ENCODE data around the gene STBD1. TPM values are rescaled to one million over a fixed set of nuclear protein-coding genes. Genes with fewer than 3 reads are reported as not detected.
"Not testable (repeated sequence)": the region's sequence is repeated elsewhere in the genome, so short reads cannot be mapped to it uniquely, and the experiment has no call there.

STBD1 gene
- total RNA-seq, 1 donor from 2014 or later, result 1.9 TPM

DNA sequence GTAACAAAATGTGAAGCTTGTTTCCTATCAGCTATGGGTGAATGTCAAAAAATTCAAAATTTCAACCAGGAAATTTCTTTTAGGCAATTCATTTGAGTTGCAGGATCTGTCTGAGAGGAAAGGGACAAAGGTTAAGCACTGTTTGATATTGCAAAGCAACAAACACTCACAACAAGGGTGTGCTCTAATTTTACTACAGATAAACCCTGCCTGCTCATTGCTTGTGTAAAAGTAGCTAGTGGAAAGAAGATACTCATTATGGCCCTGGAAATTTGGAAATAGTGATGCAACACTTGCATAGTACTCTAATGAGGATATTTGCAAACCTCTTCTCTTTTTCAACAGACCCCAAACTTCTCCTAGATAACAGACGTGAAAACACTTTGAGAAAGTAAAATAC, 27.9 kb upstream of the STBD1 start:
- TF ChIP-seq, protein P1, sequence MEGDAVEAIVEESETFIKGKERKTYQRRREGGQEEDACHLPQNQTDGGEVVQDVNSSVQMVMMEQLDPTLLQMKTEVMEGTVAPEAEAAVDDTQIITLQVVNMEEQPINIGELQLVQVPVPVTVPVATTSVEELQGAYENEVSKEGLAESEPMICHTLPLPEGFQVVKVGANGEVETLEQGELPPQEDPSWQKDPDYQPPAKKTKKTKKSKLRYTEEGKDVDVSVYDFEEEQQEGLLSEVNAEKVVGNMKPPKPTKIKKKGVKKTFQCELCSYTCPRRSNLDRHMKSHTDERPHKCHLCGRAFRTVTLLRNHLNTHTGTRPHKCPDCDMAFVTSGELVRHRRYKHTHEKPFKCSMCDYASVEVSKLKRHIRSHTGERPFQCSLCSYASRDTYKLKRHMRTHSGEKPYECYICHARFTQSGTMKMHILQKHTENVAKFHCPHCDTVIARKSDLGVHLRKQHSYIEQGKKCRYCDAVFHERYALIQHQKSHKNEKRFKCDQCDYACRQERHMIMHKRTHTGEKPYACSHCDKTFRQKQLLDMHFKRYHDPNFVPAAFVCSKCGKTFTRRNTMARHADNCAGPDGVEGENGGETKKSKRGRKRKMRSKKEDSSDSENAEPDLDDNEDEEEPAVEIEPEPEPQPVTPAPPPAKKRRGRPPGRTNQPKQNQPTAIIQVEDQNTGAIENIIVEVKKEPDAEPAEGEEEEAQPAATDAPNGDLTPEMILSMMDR (IDR thresholded peaks at IDR 0.05; ENCODE audit: unreplicated experiment), result no peak
- Mint-ChIP-seq H3K9me3 (ENCODE audit: low read depth) (no peaks in the 10 kb centered on the region), H3K36me3 (ENCODE audit: insufficient read depth) (no peaks in the 10 kb centered on the region)

DNA sequence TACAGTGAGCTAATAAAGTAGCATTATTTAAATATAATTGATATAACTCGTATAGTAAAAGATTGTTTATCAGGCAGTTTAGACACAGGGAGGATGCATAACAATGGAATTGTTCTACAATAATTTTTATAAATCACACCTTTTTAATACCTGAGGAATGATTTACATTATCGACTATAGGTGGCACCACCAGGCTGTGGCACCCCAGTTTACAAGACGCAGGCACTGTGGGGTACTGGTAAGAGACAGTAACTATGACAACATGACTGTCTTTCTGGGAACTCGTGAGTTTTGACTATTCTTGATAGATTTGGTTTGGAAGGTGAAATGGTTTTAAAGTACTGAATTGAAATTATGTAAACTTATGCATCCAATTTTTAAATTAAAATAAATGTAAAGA, 27.1 kb upstream of the STBD1 start:
- DNase-seq (ENCODE audit: low spot score, unreplicated experiment), result no peak
- Mint-ChIP-seq H3K27me3 (no peaks in the 10 kb centered on the region), H3K4me3 (ENCODE audit: low read depth) (no peak overlapping the region), H3K4me1 (ENCODE audit: low read depth) (peaks cover 23% of the 10 kb centered on the region), H3K27ac (no peak overlapping the region), H3K9me3 (ENCODE audit: low read depth) (no peaks in the 10 kb centered on the region), H3K36me3 (ENCODE audit: insufficient read depth) (no peaks in the 10 kb centered on the region)
- TF ChIP-seq, protein P1 (IDR thresholded peaks at IDR 0.05; ENCODE audit: unreplicated experiment), result no peak

More for the DNA sequence above, 27.9 kb upstream of the STBD1 start:
- H3K27me3 Mint-ChIP-seq, result no peaks in the 10 kb centered on the region
- H3K4me1 Mint-ChIP-seq (ENCODE audit: low read depth), result peaks cover 23% of the 10 kb centered on the region
- no peak overlapping the region for H3K27ac Mint-ChIP-seq
- H3K4me3 Mint-ChIP-seq (ENCODE audit: low read depth), result no peak overlapping the region
- DNase-seq (ENCODE audit: low spot score, unreplicated experiment), result no peak

DNA sequence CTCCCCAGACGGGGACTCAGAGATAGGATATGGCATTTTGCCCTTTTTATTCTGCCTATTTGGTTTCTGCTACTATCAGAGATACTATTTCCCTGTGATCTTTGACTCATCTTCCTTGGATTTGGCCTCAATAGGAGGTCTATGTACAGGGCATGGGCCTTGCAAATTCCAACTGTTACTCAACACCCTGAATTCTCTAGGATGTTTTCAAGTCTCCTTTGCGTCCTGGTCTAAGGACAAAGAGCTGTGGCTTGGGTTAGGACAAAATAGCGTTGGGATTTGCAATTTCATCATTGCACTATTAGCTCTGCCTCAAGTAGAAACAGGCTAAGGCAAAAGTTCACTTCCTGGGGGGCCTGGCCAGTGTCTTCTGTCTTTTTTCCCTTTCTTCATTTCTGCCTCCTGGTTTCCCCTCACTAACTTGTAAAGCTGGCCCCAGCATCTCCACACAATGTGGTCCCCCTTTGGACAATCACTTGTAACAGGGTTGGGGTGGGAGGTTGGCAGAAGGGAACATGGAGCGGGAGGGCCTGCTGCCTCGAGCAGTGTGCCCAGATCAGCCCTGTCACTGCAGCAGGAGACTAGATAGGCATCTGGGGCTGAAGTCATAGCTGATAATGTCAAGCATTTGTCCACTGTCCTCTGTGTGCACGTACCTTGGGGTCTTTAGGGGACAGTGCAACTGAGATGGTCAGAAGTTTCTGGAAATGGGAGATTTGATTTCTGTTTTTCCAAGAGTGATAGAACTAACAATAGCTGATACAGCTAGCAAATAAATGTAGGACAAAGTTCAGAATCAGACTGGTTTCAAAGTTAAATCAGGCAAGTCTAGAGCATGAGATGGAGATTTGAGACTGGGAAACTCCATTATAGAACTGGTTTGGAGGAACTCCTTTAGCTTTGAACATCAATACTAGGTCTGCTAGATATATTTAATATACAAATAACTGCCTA, 25.8 kb upstream of the STBD1 start:
- Mint-ChIP-seq H3K27ac (no peak overlapping the region), H3K36me3 (ENCODE audit: insufficient read depth) (no peaks in the 10 kb centered on the region), H3K4me3 (ENCODE audit: low read depth) (no peak overlapping the region), H3K9me3 (ENCODE audit: low read depth) (no peaks in the 10 kb centered on the region), H3K4me1 (ENCODE audit: low read depth) (peaks cover 15% of the 10 kb centered on the region), H3K27me3 (no peaks in the 10 kb centered on the region)
- no peak for DNase-seq (ENCODE audit: low spot score, unreplicated experiment)
- TF ChIP-seq, protein P1 (IDR thresholded peaks at IDR 0.05; ENCODE audit: unreplicated experiment), result no peak

DNA sequence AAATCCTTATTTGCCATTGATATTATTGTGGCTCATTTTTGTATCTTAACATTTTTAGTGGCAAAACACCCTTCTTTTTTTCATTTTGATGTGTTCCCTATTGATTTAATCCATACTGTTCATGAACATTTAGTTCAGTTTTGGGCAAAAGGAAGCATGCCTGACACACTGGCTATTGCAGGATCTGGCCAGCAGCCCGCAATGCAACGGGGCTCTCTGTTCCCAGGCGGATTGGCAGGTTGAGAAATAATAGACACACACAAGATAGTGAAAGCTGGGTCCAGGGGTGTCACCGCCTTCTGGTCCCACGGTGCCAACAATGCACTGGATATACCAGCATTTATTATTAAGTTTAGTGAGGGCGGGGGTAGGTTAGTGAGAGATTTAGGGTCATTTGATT, 24.9 kb upstream of the STBD1 start:
- not testable (repeated sequence) for H3K36me3 Mint-ChIP-seq (ENCODE audit: insufficient read depth); H3K27ac Mint-ChIP-seq; H3K27me3 Mint-ChIP-seq; H3K4me3 Mint-ChIP-seq (ENCODE audit: low read depth); H3K9me3 Mint-ChIP-seq (ENCODE audit: low read depth); DNase-seq (ENCODE audit: low spot score, unreplicated experiment)
- H3K4me1 Mint-ChIP-seq (ENCODE audit: low read depth), result peaks cover 12% of the 10 kb centered on the region

DNA sequence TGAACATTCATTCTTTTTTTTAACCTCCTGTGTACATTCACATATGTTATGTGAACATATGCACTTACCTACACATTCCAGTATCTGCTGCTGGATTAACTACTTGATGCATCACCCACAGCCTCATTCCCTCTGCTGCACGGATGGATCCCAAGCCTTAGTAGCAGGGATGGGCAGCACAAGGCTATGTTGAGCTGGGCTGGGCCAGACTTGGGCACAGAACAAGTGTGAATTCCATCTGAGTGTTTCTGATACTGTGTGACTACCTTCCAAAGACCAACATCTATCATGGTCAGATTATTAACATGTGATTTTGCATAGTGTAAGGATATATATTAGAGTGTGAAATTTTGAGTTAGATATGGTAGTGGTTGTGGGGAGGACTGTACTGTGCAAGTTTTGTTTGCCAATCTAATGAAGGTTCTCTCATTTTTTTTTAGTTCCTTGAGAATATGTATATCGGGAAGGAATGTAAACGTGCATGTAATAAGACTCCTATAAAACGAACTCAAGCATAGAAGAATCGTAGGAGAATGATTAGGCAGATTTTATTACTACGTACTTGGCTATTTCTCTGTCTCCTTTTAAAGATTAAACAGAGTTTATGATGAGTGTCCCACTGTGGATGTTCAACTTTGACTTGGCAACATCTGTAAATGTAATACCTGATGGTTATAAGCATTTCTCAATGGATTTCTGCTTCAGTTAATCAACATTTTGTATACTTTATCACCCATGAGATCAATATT, 23.4 kb upstream of the STBD1 start:
- Mint-ChIP-seq H3K9me3 (ENCODE audit: low read depth) (peaks cover 18% of the 10 kb centered on the region), H3K36me3 (ENCODE audit: insufficient read depth) (peaks cover 3% of the 10 kb centered on the region), H3K27me3 (no peaks in the 10 kb centered on the region), H3K27ac (no peak overlapping the region), H3K4me1 (ENCODE audit: low read depth) (peaks cover 12% of the 10 kb centered on the region), H3K4me3 (ENCODE audit: low read depth) (no peak overlapping the region)
- no peak for DNase-seq (ENCODE audit: low spot score, unreplicated experiment)
- TF ChIP-seq, protein P1 (IDR thresholded peaks at IDR 0.05; ENCODE audit: unreplicated experiment), result no peak

Measured in progenitor cell of endocrine pancreas (in vitro differentiated cells).